Measurements from ENCODE around the gene NAMPT. TPM values are rescaled to one million over a fixed set of nuclear protein-coding genes. Genes with fewer than 3 reads are reported as not detected.

NAMPT gene
- total RNA-seq, 1 donor from 2014 or later = 130 TPM

GRCh38 chr7:106231856-106232490 lies 52.8 kb downstream of the NAMPT start:
- Histone ChIP-seq H3K36me3 (ENCODE audit: control insufficient read depth, insufficient read depth, low read length) (no peaks in the 10 kb centered on the region), H3K4me3 (ENCODE audit: low read depth, low read length) (no peak overlapping the region), H3K27me3 (ENCODE audit: control insufficient read depth, insufficient read depth, low read length) (no peaks in the 10 kb centered on the region)
- TF ChIP-seq CTCF (IDR thresholded peaks at IDR 0.05; ENCODE audit: insufficient read depth, low read length, poor library complexity, severe bottlenecking) = no peak
- DNase-seq (ENCODE audit: low read depth) = no peak

- no peak for TF ChIP-seq CTCF (IDR thresholded peaks at IDR 0.05; ENCODE audit: insufficient read depth, low read length, poor library complexity, severe bottlenecking)
- Histone ChIP-seq H3K27me3 (ENCODE audit: control insufficient read depth, insufficient read depth, low read length) (no peaks in the 10 kb centered on the region), H3K4me3 (ENCODE audit: low read depth, low read length) (no peak overlapping the region), H3K36me3 (ENCODE audit: control insufficient read depth, insufficient read depth, low read length) (no peaks in the 10 kb centered on the region)
- DNase-seq (ENCODE audit: low read depth) = no peak
These were observed 58.9 kb downstream of the NAMPT start for GRCh38 chr7:106225856-106226255.

- H3K36me3 ChIP-seq (ENCODE audit: control insufficient read depth, insufficient read depth, low read length) = no peaks in the 10 kb centered on the region
These were observed 60.0 kb downstream of the NAMPT start for GRCh38 chr7:106224797-106225196.

GRCh38 chr7:106223156-106223555 lies 61.6 kb downstream of the NAMPT start:
- TF ChIP-seq CTCF (IDR thresholded peaks at IDR 0.05; ENCODE audit: insufficient read depth, low read length, poor library complexity, severe bottlenecking) = no peak
- DNase-seq (ENCODE audit: low read depth) = no peak
- Histone ChIP-seq H3K4me3 (ENCODE audit: low read depth, low read length) (no peak overlapping the region), H3K27me3 (ENCODE audit: control insufficient read depth, insufficient read depth, low read length) (no peaks in the 10 kb centered on the region), H3K36me3 (ENCODE audit: control insufficient read depth, insufficient read depth, low read length) (no peaks in the 10 kb centered on the region)

More at GRCh38 chr7:106224797-106225196, 60.0 kb downstream of the NAMPT start:
- no peak for DNase-seq (ENCODE audit: low read depth)
- no peak for TF ChIP-seq CTCF (IDR thresholded peaks at IDR 0.05; ENCODE audit: insufficient read depth, low read length, poor library complexity, severe bottlenecking)
- H3K27me3 ChIP-seq (ENCODE audit: control insufficient read depth, insufficient read depth, low read length) = no peaks in the 10 kb centered on the region
- H3K4me3 ChIP-seq (ENCODE audit: low read depth, low read length) = no peak overlapping the region

GRCh38 chr7:106222545-106222944 lies 62.2 kb downstream of the NAMPT start:
- DNase-seq (ENCODE audit: low read depth) = no peak
- no peaks in the 10 kb centered on the region for H3K27me3 ChIP-seq (ENCODE audit: control insufficient read depth, insufficient read depth, low read length)
- TF ChIP-seq CTCF (IDR thresholded peaks at IDR 0.05; ENCODE audit: insufficient read depth, low read length, poor library complexity, severe bottlenecking) = no peak
- no peaks in the 10 kb centered on the region for H3K36me3 ChIP-seq (ENCODE audit: control insufficient read depth, insufficient read depth, low read length)
- no peak overlapping the region for H3K4me3 ChIP-seq (ENCODE audit: low read depth, low read length)

GRCh38 chr7:106220307-106220706 lies 64.5 kb downstream of the NAMPT start:
- no peaks in the 10 kb centered on the region for H3K27me3 ChIP-seq (ENCODE audit: control insufficient read depth, insufficient read depth, low read length)
- no peak overlapping the region for H3K4me3 ChIP-seq (ENCODE audit: low read depth, low read length)
- no peak for TF ChIP-seq CTCF (IDR thresholded peaks at IDR 0.05; ENCODE audit: insufficient read depth, low read length, poor library complexity, severe bottlenecking)
- DNase-seq (ENCODE audit: low read depth) = no peak
- no peaks in the 10 kb centered on the region for H3K36me3 ChIP-seq (ENCODE audit: control insufficient read depth, insufficient read depth, low read length)

Data from kidney epithelial cell (primary cell).